Gastrocnemius medialis (tissue), 4 donors: ENCODE data around the gene RAB12. TPM values are rescaled to one million over a fixed set of nuclear protein-coding genes. Genes with fewer than 3 reads are reported as not detected.

Experiments
- ATAC-seq, 2 donors: fragments of 150-250 bp; one replicate each; pipeline ENCODE4 v1.9.1; 2016
- DNase-seq, 2 donors: peaks; one replicate each; pipeline ENCODE4 v3.0.0-alpha.2; 2019
- H3K27ac ChIP-seq, 4 donors: fragments of 200-600 bp; sonication (generic); 1 replicate in 1 of 4; 2 replicates in 3 of 4; pipeline ENCODE4 v1.5.1; 2016 to 2018; ENCODE audit warnings: mild to moderate bottlenecking in 2 of 4, moderate library complexity in 1 of 4
- H3K27me3 ChIP-seq, 3 donors: fragments of 200-600 bp; sonication (generic) in 2 of 3; 1 replicate in 1 of 3; 2 replicates in 2 of 3; pipeline versions ENCODE4 v1.5.1 to v1.6.0; 2016 to 2019; ENCODE audit warnings: mild to moderate bottlenecking in 1 of 3, moderate library complexity in 1 of 3
- H3K36me3 ChIP-seq, 2 donors: fragments of 200-600 bp; sonication (generic) in 1 of 2; one replicate each; pipeline ENCODE4 v1.5.1; 2017 to 2018
- H3K4me1 ChIP-seq, 2 donors: fragments of 200-600 bp; sonication (generic) in 1 of 2; one replicate each; pipeline ENCODE4 v1.5.1; 2016 to 2017; ENCODE audit warnings: mild to moderate bottlenecking in 2 of 2
- H3K4me3 ChIP-seq, 4 donors: fragments of 200-600 bp; sonication (generic) in 3 of 4; 1 replicate in 1 of 4; 2 replicates in 3 of 4; pipeline ENCODE4 v1.5.1; 2016 to 2019; ENCODE audit warnings: mild to moderate bottlenecking in 2 of 4
- H3K9me3 ChIP-seq, 3 donors: fragments of 200-600 bp; sonication (generic) in 2 of 3; 1 replicate in 1 of 3; 2 replicates in 2 of 3; pipeline ENCODE4 v1.5.1; 2016 to 2019
- POLR2A ChIP-seq, 2 donors: fragments of 450-650 bp; IDR thresholded peaks; one replicate each; pipeline ENCODE4 v1.6.1; 2017; ENCODE audit warnings: antibody characterized with exemption in 2 of 2, mild to moderate bottlenecking in 2 of 2, moderate library complexity in 2 of 2
- in situ Hi-C, 4 donors: fragments of 200-750 bp; cut with MboI; loops; one replicate each; pipeline versions ENCODE4 v1.15.0 to v1.8.0; 2017; ENCODE audit warnings: low sequenced_read_pairs in 4 of 4
- intact Hi-C: fragments of 100-400 bp; cut with DNase I; formaldehyde crosslinking; loops from one replicate; pipeline ENCODE4 v1.15.1; 2023; ENCODE audit warnings: low total_unique reads
- total RNA-seq, 4 donors: library from RNA; depleted of rRNA; stranded (reverse); fragments of >200 nt; gene quantifications; one replicate each; pipeline versions ENCODE4 v1.1.0 to v1.2.3, GENCODE V29; 2016
- TF ChIP-seq, protein P1 (sequence below), 5 experiments: fragments of 450-650 bp in 3 of 5; fragments of 200-600 bp in 2 of 5; sonication (generic) in 2 of 5; IDR thresholded peaks in 4 of 5; conservative IDR thresholded peaks in 1 of 5; 1 replicate in 4 of 5; 2 replicates in 1 of 5; pipeline ENCODE4 v1.5.1; 2016 to 2019; ENCODE audit warnings: antibody characterized with exemption in 5 of 5, mild to moderate bottlenecking in 3 of 5, moderate library complexity in 3 of 5

The RAB12 gene
- total RNA-seq, 4 donors from 2014 or later: 152 to 243 (median 213) TPM

DNA sequence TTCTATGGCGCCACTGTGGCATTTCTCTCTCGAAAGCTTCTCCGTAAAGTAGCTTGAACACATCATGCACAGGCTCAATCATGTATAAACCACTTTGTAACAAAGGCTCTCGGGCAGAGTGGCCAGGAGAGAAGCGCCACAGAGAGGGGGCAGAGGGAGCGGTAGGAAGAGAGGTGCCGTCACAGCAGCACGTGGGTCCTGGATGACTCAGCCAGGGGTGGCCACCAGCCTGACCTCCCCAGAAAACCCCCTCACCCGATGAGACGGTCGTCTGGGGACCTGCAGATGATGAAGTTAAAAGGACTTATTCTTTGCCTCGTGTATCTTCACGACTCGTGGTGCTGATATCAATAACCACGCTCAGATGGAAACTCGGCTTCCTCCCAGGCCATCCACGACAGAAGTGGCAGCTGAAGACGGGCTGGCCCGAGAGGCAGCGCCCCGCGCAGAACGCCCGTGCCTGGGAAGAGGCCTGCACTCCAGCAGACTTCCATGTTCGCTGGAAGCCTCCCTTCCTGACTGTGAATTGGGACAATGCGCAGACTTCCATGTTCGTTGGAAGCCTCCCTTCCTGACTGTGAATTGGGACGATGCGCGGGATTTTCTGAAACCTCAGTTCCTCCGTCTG is 49.7 kb downstream of the RAB12 start:
- intact Hi-C loops (loop anchor here (10.0 kb wide), 1 partner anchor 866 kb away; no protein-coding TSS in a partner anchor), in situ Hi-C loops (loop anchor here in 1 of 4 donors (25.0 kb wide), 2 partner anchors 503 to 678 kb away; partner anchors contain the start of gene TWSG1)
- TF ChIP-seq POLR2A (IDR thresholded peaks at IDR 0.05): no peak
- TF ChIP-seq, protein P1, sequence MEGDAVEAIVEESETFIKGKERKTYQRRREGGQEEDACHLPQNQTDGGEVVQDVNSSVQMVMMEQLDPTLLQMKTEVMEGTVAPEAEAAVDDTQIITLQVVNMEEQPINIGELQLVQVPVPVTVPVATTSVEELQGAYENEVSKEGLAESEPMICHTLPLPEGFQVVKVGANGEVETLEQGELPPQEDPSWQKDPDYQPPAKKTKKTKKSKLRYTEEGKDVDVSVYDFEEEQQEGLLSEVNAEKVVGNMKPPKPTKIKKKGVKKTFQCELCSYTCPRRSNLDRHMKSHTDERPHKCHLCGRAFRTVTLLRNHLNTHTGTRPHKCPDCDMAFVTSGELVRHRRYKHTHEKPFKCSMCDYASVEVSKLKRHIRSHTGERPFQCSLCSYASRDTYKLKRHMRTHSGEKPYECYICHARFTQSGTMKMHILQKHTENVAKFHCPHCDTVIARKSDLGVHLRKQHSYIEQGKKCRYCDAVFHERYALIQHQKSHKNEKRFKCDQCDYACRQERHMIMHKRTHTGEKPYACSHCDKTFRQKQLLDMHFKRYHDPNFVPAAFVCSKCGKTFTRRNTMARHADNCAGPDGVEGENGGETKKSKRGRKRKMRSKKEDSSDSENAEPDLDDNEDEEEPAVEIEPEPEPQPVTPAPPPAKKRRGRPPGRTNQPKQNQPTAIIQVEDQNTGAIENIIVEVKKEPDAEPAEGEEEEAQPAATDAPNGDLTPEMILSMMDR (IDR thresholded peaks at IDR 0.05 in 4 of 5, conservative IDR thresholded peaks at IDR 0.05 in 1 of 5): no peak
- no peaks in the 10 kb centered on the region for H3K4me1 ChIP-seq
- no peak overlapping the region for H3K4me3 ChIP-seq
- DNase-seq (no peak), ATAC-seq (no peak)
- no peaks in the 10 kb centered on the region for H3K36me3 ChIP-seq
- no peaks in the 10 kb centered on the region for H3K27me3 ChIP-seq
- H3K9me3 ChIP-seq: no peaks in the 10 kb centered on the region
- no peak overlapping the region for H3K27ac ChIP-seq

DNA sequence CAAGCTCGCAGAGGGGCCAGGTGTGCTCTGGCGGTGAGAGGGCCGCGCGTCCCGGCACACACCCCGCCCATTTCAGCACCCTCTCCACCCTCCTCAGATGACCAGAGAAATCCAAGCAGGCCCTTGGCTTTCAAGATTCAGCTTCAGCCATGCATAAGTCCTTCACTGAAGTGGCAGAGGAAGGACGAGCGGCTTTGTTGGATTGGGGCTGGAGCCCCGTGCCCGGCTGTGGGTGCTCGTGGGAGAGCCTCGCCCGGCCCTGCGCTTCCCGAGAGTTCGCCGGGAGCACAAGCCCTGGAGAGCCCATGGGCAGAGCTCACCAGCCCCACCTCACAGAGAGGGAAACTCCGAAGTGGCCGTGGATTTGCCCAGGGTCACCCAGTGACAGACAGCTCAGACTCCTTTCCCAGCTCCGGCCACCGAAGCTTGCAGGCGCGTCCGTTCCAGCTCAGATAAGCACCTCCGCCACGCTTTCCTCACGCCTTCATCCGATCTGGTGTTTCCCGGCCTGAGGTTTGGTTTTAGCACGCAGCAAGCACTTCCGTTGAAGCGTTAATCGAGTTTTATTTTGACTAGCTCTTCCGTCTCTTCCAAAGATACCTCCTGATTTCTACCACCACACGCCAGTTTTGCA is 50.5 kb downstream of the RAB12 start:
- ATAC-seq (no peak), DNase-seq (no peak)
- TF ChIP-seq, protein P1 (IDR thresholded peaks at IDR 0.05 in 4 of 5, conservative IDR thresholded peaks at IDR 0.05 in 1 of 5): no peak
- TF ChIP-seq POLR2A (IDR thresholded peaks at IDR 0.05): no peak
- Histone ChIP-seq H3K4me1 (no peaks in the 10 kb centered on the region), H3K4me3 (no peak overlapping the region), H3K36me3 (no peaks in the 10 kb centered on the region), H3K27ac (no peak overlapping the region), H3K9me3 (no peaks in the 10 kb centered on the region), H3K27me3 (no peaks in the 10 kb centered on the region)
- intact Hi-C loops (loop anchor here (10.0 kb wide), 1 partner anchor 865 kb away; no protein-coding TSS in a partner anchor), in situ Hi-C loops (loop anchor here in 1 of 4 donors (25.0 kb wide), 2 partner anchors 503 to 678 kb away; partner anchors contain the start of gene TWSG1)

DNA sequence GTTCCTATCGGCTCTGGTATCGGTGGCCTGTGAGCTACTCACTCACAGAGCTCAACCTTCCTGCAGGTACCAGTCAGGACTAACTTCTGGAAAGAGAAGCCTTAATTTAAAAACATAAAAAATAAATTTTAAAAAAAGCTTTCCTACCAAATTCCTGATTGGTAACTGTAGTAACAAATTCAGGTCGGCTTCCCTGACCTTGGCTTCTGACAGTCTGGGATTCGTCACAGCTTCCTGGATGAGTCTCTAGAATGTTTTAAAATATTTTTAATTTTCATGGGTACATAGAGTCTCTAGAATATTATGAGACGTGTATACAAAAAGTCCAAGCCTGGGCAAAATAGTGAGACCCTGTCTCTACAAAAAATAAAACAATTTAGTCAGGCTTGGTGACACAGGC is 51.1 kb downstream of the RAB12 start:
- Histone ChIP-seq H3K4me3 (no peak overlapping the region), H3K27me3 (no peaks in the 10 kb centered on the region), H3K36me3 (no peaks in the 10 kb centered on the region), H3K4me1 (no peaks in the 10 kb centered on the region), H3K27ac (no peak overlapping the region), H3K9me3 (no peaks in the 10 kb centered on the region)
- in situ Hi-C loops: loop anchor here in 1 of 4 donors (25.0 kb wide), 2 partner anchors 502 to 677 kb away; partner anchors contain the start of gene TWSG1
- no peak for TF ChIP-seq POLR2A (IDR thresholded peaks at IDR 0.05)
- TF ChIP-seq, protein P1 (IDR thresholded peaks at IDR 0.05 in 4 of 5, conservative IDR thresholded peaks at IDR 0.05 in 1 of 5): no peak
- intact Hi-C loops: no loop called here
- DNase-seq (no peak), ATAC-seq (no peak)

DNA sequence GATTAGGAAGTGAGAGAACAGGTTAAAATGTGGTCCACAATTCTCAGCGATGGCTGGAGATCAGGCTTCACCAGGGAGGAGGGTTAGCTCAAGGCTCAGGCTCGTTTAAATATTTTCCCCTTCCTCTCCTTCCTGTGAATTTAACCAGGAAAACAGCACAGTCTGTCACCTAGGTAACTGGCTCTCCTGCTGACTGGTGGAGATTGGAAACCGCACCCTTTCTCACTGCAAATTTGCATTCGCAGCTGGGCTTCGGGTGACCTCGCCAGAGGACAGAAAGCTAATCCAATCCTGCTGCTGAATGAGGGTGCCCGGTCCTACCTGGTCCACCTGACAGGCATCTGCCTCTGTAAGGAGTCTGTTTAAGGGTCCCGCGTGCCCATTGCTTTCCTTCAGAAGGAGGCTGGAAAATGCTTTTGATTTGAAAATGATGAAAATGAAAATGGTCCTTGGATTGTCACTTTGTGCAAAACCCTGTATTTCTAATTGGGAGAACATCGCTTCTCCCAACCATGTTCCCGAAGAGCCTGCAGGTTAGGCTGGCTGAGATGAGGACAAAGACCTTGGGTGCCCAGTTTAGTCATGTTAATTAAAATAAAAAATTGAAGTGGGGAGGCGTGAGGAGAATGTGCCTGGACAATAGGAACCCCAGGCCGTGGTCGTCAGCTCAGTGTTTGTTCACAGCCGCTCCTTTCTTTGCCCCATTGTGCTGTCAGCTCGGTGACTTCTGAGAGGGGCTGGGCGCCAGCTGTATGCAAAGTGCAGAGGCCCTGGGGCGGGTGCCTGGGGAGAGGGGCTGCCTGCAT is 52.7 kb downstream of the RAB12 start:
- no peak for ATAC-seq
- no peak overlapping the region for H3K4me3 ChIP-seq
- in situ Hi-C loops: loop anchor here in 1 of 4 donors (25.0 kb wide), 2 partner anchors 500 to 675 kb away; partner anchors contain the start of gene TWSG1

More for the DNA sequence above, 52.7 kb downstream of the RAB12 start:
- H3K9me3 ChIP-seq: no peaks in the 10 kb centered on the region
- no peak overlapping the region for H3K27ac ChIP-seq
- no peaks in the 10 kb centered on the region for H3K36me3 ChIP-seq
- DNase-seq: no peak
- intact Hi-C loops: no loop called here
- no peaks in the 10 kb centered on the region for H3K27me3 ChIP-seq
- TF ChIP-seq POLR2A (IDR thresholded peaks at IDR 0.05): no peak
- TF ChIP-seq, protein P1 (IDR thresholded peaks at IDR 0.05 in 4 of 5, conservative IDR thresholded peaks at IDR 0.05 in 1 of 5): no peak
- no peaks in the 10 kb centered on the region for H3K4me1 ChIP-seq
